Activated CD4-positive, alpha-beta T cell treated with anti-CD3 and anti-CD28 coated beads for 4 hours (primary cell): ENCODE data around the gene LMO7.

Experiments
- DNase-seq, 2 donors: peaks; one replicate each; pipeline ENCODE4 v3.0.0-alpha.2; 2020

LMO7 gene

GRCh38 chr13:75806117-75806516, 170.0 kb downstream of the LMO7 start:
- DNase-seq, result no peak

- DNase-seq, result no peak
Measured at GRCh38 chr13:75811361-75811760, 175.2 kb downstream of the LMO7 start.

- DNase-seq, result no peak
Measured at GRCh38 chr13:75811841-75812240, 175.7 kb downstream of the LMO7 start.

- DNase-seq, result no peak
Measured at GRCh38 chr13:75812751-75813181, 176.6 kb downstream of the LMO7 start.

- no peak for DNase-seq
Measured at GRCh38 chr13:75813323-75813722, 177.2 kb downstream of the LMO7 start.

GRCh38 chr13:75818179-75818967, 182.2 kb downstream of the LMO7 start:
- DNase-seq, result no peak

- no peak for DNase-seq
Measured at GRCh38 chr13:75818968-75819225, 182.8 kb downstream of the LMO7 start.

GRCh38 chr13:75825161-75825560, 189.0 kb downstream of the LMO7 start:
- DNase-seq, result no peak

GRCh38 chr13:75825594-75825993, 189.5 kb downstream of the LMO7 start:
- DNase-seq, result no peak

GRCh38 chr13:75826391-75826790, 190.3 kb downstream of the LMO7 start:
- no peak for DNase-seq

GRCh38 chr13:75829830-75830229, 193.7 kb downstream of the LMO7 start:
- DNase-seq, result no peak

- no peak for DNase-seq
Measured at GRCh38 chr13:75830842-75831241, 194.7 kb downstream of the LMO7 start.

GRCh38 chr13:75831389-75831788, 195.3 kb downstream of the LMO7 start:
- no peak for DNase-seq

GRCh38 chr13:75832812-75833211, 196.7 kb downstream of the LMO7 start:
- DNase-seq, result no peak

- no peak for DNase-seq
Measured at GRCh38 chr13:75836441-75836840, 200.3 kb downstream of the LMO7 start.

GRCh38 chr13:75838366-75839005, 202.4 kb downstream of the LMO7 start:
- DNase-seq, result no peak

- no peak for DNase-seq
Measured at GRCh38 chr13:75839406-75839805, 203.3 kb downstream of the LMO7 start.

- DNase-seq, result no peak
Measured at GRCh38 chr13:75841905-75842304, 205.8 kb downstream of the LMO7 start.

GRCh38 chr13:75843074-75843473, 206.9 kb downstream of the LMO7 start:
- no peak for DNase-seq

- no peak for DNase-seq
Measured at GRCh38 chr13:75843991-75844390, 207.9 kb downstream of the LMO7 start.

GRCh38 chr13:75847588-75847987, 211.5 kb downstream of the LMO7 start:
- no peak for DNase-seq

GRCh38 chr13:75850916-75851315, 214.8 kb downstream of the LMO7 start:
- no peak for DNase-seq

- no peak for DNase-seq
Measured at GRCh38 chr13:75855216-75855615, 219.1 kb downstream of the LMO7 start.

GRCh38 chr13:75855847-75856246, 219.7 kb downstream of the LMO7 start:
- DNase-seq, result no peak

- DNase-seq, result no peak
Measured at GRCh38 chr13:75857291-75857690, 221.2 kb downstream of the LMO7 start.
